H1 (cell line): ENCODE results near the gene CFAP206. TPM values are rescaled to one million over a fixed set of nuclear protein-coding genes. Genes with fewer than 3 reads are reported as not detected.

Experiments
- SAP30 ChIP-seq: fragments of 300-600 bp; sonication (generic); IDR thresholded peaks from 2 replicates; pipeline ENCODE4 v1.7.1; 2012; ENCODE audit warnings: low read length, moderate library complexity, mild to moderate bottlenecking, inconsistent platforms; ENCODE audit not compliant: insufficient read depth, insufficient replicate concordance
- YY1 ChIP-seq: IDR thresholded peaks from 2 replicates; pipeline ENCODE4 v1.6.1; 2011; ENCODE audit warnings: low read depth, mild to moderate bottlenecking, low read length
- ZNF274 ChIP-seq: IDR thresholded peaks from 2 replicates; pipeline ENCODE4 v1.7.0; 2012; ENCODE audit warnings: low read length, borderline replicate concordance; ENCODE audit errors: extremely low read depth
- polyA plus RNA-seq, 7 experiments: library from polyadenylated mRNA; depleted of rRNA in 3 of 7; stranded (reverse) in 5 of 7; unstranded in 2 of 7; fragments of >200 nt in 5 of 7; fragments of 200-250 nt in 2 of 7; gene quantifications; 1 replicate in 5 of 7; 2 replicates in 1 of 7; 4 replicates in 1 of 7; pipeline versions ENCODE4 v1.2.1 to v1.2.3, GENCODE V29; 2011 to 2013; ENCODE audit warnings: missing spikeins in 2 of 7, mixed read lengths in 2 of 7
- total RNA-seq: library from RNA; stranded (reverse); fragmentation: NEBNext Ultra II Directional; extraction: Animal tissue kit (Norgen Biotek cat#: 25700); gene quantifications from 2 replicates; pipeline ENCODE4 v1.2.1, GENCODE V29; 2021

CFAP206 gene
- total and polyA plus RNA-seq, 2 of the 8 experiments (the other 6 are each of a cell fraction or from before 2014, with no cell fraction given): not detected

- TF ChIP-seq SAP30: no peak
- no peak for TF ChIP-seq ZNF274
- TF ChIP-seq YY1: no peak
Measured at GRCh38 chr6:87498048-87498447, 90.3 kb downstream of the CFAP206 start (continued).
